RWPE2 (cell line): ENCODE data around the gene SLC7A10.
"Not testable (repeated sequence)": the region's sequence is repeated elsewhere in the genome, so short reads cannot be mapped to it uniquely, and the experiment has no call there.

ENCODE experiments used
- ATAC-seq: fragments of 200-7000 bp; cut with Tn5 transposase; 3 replicates; pipeline ENCODE4 v1.9.1; 2021; ENCODE audit warnings: low read depth
- DNase-seq: peaks from one replicate; pipeline ENCODE4 v3.0.0-alpha.2; 2020; ENCODE audit warnings: low spot score
- H3K27ac ChIP-seq: fragments of 450-650 bp; 2 replicates; pipeline ENCODE4 v1.5.1; 2017; ENCODE audit warnings: mild to moderate bottlenecking; ENCODE audit not compliant: poor library complexity, severe bottlenecking
- H3K27me3 ChIP-seq: fragments of 250-450 bp; sonication (Bioruptor Pico); 2 replicates; pipeline ENCODE4 v1.5.1; 2021; ENCODE audit warnings: mild to moderate bottlenecking, moderate library complexity; ENCODE audit not compliant: insufficient read depth, poor library complexity, severe bottlenecking
- H3K36me3 ChIP-seq: fragments of 250-450 bp; sonication (Bioruptor Pico); 2 replicates; pipeline ENCODE4 v1.5.1; 2020; ENCODE audit warnings: low read depth, mild to moderate bottlenecking, moderate library complexity
- H3K4me1 ChIP-seq: fragments of 250-450 bp; sonication (Bioruptor Pico); 2 replicates; pipeline ENCODE4 v1.5.1; 2021; ENCODE audit warnings: mild to moderate bottlenecking, moderate library complexity; ENCODE audit not compliant: insufficient read depth, poor library complexity, severe bottlenecking
- H3K4me3 ChIP-seq: fragments of 250-450 bp; sonication (Bioruptor Pico); 2 replicates; pipeline ENCODE4 v1.5.1; 2021; ENCODE audit warnings: mild to moderate bottlenecking, moderate library complexity; ENCODE audit not compliant: severe bottlenecking
- H3K9me3 ChIP-seq: fragments of 250-450 bp; sonication (Bioruptor Pico); 2 replicates; pipeline ENCODE4 v1.5.1; 2021; ENCODE audit warnings: mild to moderate bottlenecking, moderate library complexity; ENCODE audit not compliant: severe bottlenecking
- CTCF ChIP-seq: fragments of 450-650 bp; IDR thresholded peaks from one replicate; pipeline ENCODE4 v1.5.1; 2017; ENCODE audit warnings: mild to moderate bottlenecking, moderate library complexity; ENCODE audit not compliant: poor library complexity, severe bottlenecking

Gene SLC7A10

DNA sequence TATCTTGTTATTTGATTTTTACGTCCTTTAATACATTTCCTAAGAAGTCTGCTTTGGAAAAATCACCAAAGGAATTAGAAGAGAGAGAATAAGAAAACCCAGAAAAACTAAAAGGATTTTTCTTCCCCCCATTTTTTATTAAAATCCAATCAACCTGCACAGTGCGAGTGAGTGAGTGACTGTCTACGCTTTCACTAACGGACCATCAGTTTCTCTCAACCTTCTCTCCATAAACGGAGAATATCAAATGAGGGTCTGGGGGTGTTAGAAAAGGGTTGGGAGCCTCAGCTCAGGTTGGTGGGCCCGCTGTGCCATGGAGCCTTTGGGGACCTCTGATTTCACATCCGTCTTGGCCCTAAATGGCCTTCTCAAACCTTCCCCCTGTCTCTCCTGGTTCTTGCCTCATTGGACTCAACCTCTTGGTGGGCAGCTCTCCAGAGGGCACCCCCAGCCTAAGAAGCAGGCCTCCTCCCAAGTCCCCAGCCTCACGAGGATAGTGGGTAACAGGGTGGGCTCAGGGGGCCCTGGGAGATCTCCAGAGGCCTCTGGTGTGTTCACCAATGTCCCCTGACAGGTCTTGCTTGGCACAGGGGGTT lies 32.3 kb downstream of the SLC7A10 start:
- no peak for DNase-seq
- peak overlapping the region; percentile 54 for H3K4me3 ChIP-seq
- H3K27ac ChIP-seq = no peak overlapping the region

DNA sequence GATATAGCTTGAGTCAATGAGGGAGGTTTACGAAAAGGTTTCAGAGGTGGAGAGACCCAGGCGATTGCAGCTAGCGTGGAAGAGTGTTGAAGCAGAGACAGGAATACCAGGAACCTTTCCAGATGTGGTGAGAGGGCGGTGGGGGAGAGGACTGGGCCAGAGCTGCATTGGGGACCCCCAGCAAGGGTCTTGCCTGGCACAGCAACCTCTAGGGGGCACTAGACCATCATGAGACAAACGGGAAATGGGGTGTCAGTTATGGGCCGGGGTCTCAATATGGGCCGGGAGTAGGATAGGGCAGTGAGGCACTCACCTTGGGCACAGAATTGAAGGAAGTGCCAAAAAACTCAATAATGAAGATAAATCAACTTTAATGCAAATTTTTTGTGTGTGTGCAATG lies 33.6 kb downstream of the SLC7A10 start:
- Histone ChIP-seq H3K36me3 (no peaks in the 10 kb centered on the region), H3K27ac (no peak overlapping the region), H3K27me3 (peaks cover 17% of the 10 kb centered on the region), H3K4me3 (no peak overlapping the region), H3K4me1 (no peaks in the 10 kb centered on the region), H3K9me3 (no peaks in the 10 kb centered on the region)
- DNase-seq (no peak), ATAC-seq (no peak)
- TF ChIP-seq CTCF = no peak

More for the DNA sequence above, 32.3 kb downstream of the SLC7A10 start:
- Histone ChIP-seq H3K36me3 (no peaks in the 10 kb centered on the region), H3K27me3 (peaks cover 17% of the 10 kb centered on the region), H3K4me1 (no peaks in the 10 kb centered on the region), H3K9me3 (no peaks in the 10 kb centered on the region)
- TF ChIP-seq CTCF = no peak
- ATAC-seq = no peak

DNA sequence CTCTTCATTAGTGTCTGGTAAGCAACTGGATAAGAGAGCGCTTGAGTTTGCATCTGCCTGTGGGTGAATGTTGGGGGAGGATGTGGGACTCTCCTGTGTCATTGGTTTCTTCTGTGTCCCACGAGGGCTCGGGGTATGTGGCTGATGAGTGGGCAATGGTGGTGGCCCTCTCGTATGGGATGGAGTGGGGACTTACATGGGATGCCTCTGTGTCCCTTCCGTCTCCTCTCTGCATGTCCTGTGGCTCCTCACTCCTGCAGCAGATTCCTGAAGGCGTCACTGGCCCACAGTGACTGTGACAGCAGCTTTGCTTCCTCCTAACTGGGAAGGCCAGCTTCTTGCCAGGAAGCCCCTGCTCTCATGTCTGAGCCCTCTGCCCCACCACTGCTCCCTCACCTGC lies 34.1 kb downstream of the SLC7A10 start:
- H3K4me1 ChIP-seq = no peaks in the 10 kb centered on the region

DNA sequence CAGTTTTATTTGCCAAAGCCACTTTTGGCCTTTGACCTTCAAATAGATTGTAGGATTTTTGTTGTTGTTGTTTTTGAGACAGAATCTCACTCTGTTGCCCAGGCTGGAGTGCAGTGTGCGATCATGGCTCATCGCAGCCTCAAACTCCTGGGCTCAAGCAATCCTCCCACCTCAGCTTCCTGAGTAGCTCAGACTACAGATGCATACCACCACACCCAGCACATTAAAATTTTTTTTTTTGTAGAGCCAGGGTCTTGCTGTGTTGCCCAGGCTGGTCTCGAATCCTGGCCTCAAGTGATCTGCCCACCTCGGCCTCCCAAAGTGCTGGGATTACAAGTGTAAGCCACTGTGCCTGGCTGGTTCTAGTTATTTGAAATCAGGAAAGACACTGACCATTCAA lies 34.6 kb downstream of the SLC7A10 start:
- not testable (repeated sequence) for H3K36me3 ChIP-seq, H3K4me3 ChIP-seq, ATAC-seq, H3K9me3 ChIP-seq, DNase-seq, H3K4me1 ChIP-seq, H3K27ac ChIP-seq
- peaks cover 17% of the 10 kb centered on the region for H3K27me3 ChIP-seq

More for the DNA sequence above, 34.1 kb downstream of the SLC7A10 start:
- H3K9me3 ChIP-seq = no peaks in the 10 kb centered on the region
- DNase-seq = no peak
- no peak overlapping the region for H3K27ac ChIP-seq
- peaks cover 17% of the 10 kb centered on the region for H3K27me3 ChIP-seq
- H3K36me3 ChIP-seq = no peaks in the 10 kb centered on the region
- H3K4me3 ChIP-seq = no peak overlapping the region
- no peak for TF ChIP-seq CTCF
- ATAC-seq = no peak

DNA sequence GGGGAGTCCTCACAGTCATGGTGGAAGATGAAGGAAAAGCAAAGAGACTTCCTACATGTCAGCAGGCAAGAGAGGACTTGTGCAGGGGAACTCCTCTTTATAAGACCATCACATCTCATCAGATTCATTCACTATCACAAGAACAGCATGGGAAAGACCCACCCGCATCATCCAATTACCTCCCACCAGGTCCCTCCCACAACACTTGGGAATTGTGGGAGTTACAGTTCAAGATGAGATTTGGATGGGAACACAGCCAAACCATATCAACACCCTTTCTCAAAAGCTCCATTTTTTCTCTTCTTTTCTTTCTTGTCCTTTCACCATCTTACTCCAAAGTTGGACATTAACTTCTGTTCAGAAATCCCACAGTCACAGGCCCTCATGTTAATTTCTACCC lies 36.2 kb downstream of the SLC7A10 start:
- H3K9me3 ChIP-seq = no peaks in the 10 kb centered on the region
- H3K27ac ChIP-seq = no peak overlapping the region
- peaks cover 10% of the 10 kb centered on the region for H3K27me3 ChIP-seq
- no peak for DNase-seq
- no peak for ATAC-seq
- TF ChIP-seq CTCF = no peak
- no peaks in the 10 kb centered on the region for H3K36me3 ChIP-seq
- no peaks in the 10 kb centered on the region for H3K4me1 ChIP-seq
- H3K4me3 ChIP-seq = no peak overlapping the region
